ENCODE data around the gene MINDY4.

Gene MINDY4

GRCh38 chr7:30776971-30777370 is 5.8 kb downstream of the MINDY4 start:
- DNase-seq, result no peak

- no peak for DNase-seq
Measured at GRCh38 chr7:30778255-30779025, 7.2 kb downstream of the MINDY4 start.

GRCh38 chr7:30779574-30779973 is 8.4 kb downstream of the MINDY4 start:
- no peak for DNase-seq

GRCh38 chr7:30780941-30781340 is 9.7 kb downstream of the MINDY4 start:
- no peak for DNase-seq

- no peak for DNase-seq
Measured at GRCh38 chr7:30782690-30783089, 11.5 kb downstream of the MINDY4 start.

GRCh38 chr7:30785786-30786185 is 14.6 kb downstream of the MINDY4 start:
- no peak for DNase-seq

GRCh38 chr7:30787486-30787885 is 16.3 kb downstream of the MINDY4 start:
- DNase-seq, result no peak

- no peak for DNase-seq
Measured at GRCh38 chr7:30788640-30789333, 17.6 kb downstream of the MINDY4 start.

GRCh38 chr7:30789334-30789711 is 18.1 kb downstream of the MINDY4 start:
- DNase-seq, result no peak

- no peak for DNase-seq
Measured at GRCh38 chr7:30790356-30790755, 19.1 kb downstream of the MINDY4 start.

- DNase-seq, result no peak
Measured at GRCh38 chr7:30791114-30791513, 19.9 kb downstream of the MINDY4 start.

- DNase-seq, result no peak
Measured at GRCh38 chr7:30795161-30795948, 24.1 kb downstream of the MINDY4 start.

- DNase-seq, result no peak
Measured at GRCh38 chr7:30796105-30796869, 25.1 kb downstream of the MINDY4 start.

GRCh38 chr7:30797176-30798040 is 26.2 kb downstream of the MINDY4 start:
- no peak for DNase-seq

GRCh38 chr7:30799206-30799975 is 28.2 kb downstream of the MINDY4 start:
- no peak for DNase-seq

GRCh38 chr7:30799976-30800661 is 28.9 kb downstream of the MINDY4 start:
- no peak for DNase-seq

GRCh38 chr7:30800785-30801252 is 29.6 kb downstream of the MINDY4 start:
- DNase-seq, result no peak

- DNase-seq, result no peak
Measured at GRCh38 chr7:30802812-30803211, 31.6 kb downstream of the MINDY4 start.

GRCh38 chr7:30804078-30804661 is 33.0 kb downstream of the MINDY4 start:
- DNase-seq, result no peak
